IMR-90 (cell line): ENCODE results near the gene ACOXL. TPM values are rescaled to one million over a fixed set of nuclear protein-coding genes. Genes with fewer than 3 reads are reported as not detected.

Source experiments
- ATAC-seq: fragments of 200-7000 bp; cut with Tn5 transposase; 2 replicates; pipeline ENCODE4 v1.9.1; 2020; ENCODE audit warnings: low read depth, mild to moderate bottlenecking, moderate library complexity
- BruUV-seq: library from RNA; stranded (reverse); fragments of 400-500 nt; replicated peaks from 2 replicates; lab custom pipeline; 2021; lab: Mats Ljungman, UMichigan
- CTCF ChIA-PET: fragments of 300-600 bp; formaldehyde crosslinking; extraction: SDS; loops from one replicate; lab custom pipeline; 2021; ENCODE audit warnings: antibody characterized with exemption; lab: Yijun Ruan, JAX
- POLR2A ChIA-PET: fragments of 300-600 bp; sonication (Branson Sonifier 250); formaldehyde crosslinking; loops from one replicate; lab custom pipeline; 2022; ENCODE audit warnings: antibody characterized with exemption; ENCODE audit not compliant: unreplicated experiment; lab: Charles Lee
- DNase-seq: peaks from one replicate; pipeline ENCODE4 v3.0.0; 2013
- H2AFZ ChIP-seq: replicated peaks from 2 replicates; pipeline ENCODE3; 2013; ENCODE audit warnings: low read length, mild to moderate bottlenecking; ENCODE audit not compliant: poor library complexity
- H2AK5ac ChIP-seq: 2 replicates; pipeline ENCODE4 v1.6.1; 2013; ENCODE audit warnings: low read depth, low read length, inconsistent platforms
- H2AK9ac ChIP-seq: replicated peaks from 2 replicates; pipeline ENCODE3; 2013; ENCODE audit warnings: mild to moderate bottlenecking, low read depth, low read length, moderate library complexity; ENCODE audit not compliant: poor library complexity
- H2BK120ac ChIP-seq: 2 replicates; pipeline ENCODE4 v1.6.1; 2013; ENCODE audit warnings: low read depth, low read length, inconsistent platforms
- H2BK15ac ChIP-seq: 3 replicates; pipeline ENCODE4 v1.6.1; 2013; ENCODE audit warnings: low read depth, low read length, inconsistent platforms
- H2BK20ac ChIP-seq: 2 replicates; pipeline ENCODE4 v1.6.1; 2013; ENCODE audit warnings: low read depth, mild to moderate bottlenecking, inconsistent platforms, low read length, moderate library complexity
- H2BK5ac ChIP-seq: 2 replicates; pipeline ENCODE4 v1.6.1; 2013; ENCODE audit warnings: mild to moderate bottlenecking, low read depth, low read length, inconsistent platforms; ENCODE audit not compliant: poor library complexity, severe bottlenecking
- H3K14ac ChIP-seq: replicated peaks from 2 replicates; pipeline ENCODE4 v1.6.1; 2013; ENCODE audit warnings: low read depth, low read length, inconsistent platforms
- H3K18ac ChIP-seq: 2 replicates; pipeline ENCODE4 v1.6.1; 2013; ENCODE audit warnings: low read depth, low read length, control low read depth
- H3K23ac ChIP-seq: 2 replicates; pipeline ENCODE4 v1.6.1; 2013; ENCODE audit warnings: low read depth, low read length, inconsistent platforms
- H3K27ac ChIP-seq: 2 replicates; pipeline ENCODE4 v1.5.1; 2013; ENCODE audit warnings: mild to moderate bottlenecking, control low read depth, low read length; ENCODE audit not compliant: insufficient read depth
- H3K27me3 ChIP-seq: 2 replicates; pipeline ENCODE4 v1.6.1; 2013; ENCODE audit warnings: low read length; ENCODE audit not compliant: control insufficient read depth, insufficient read depth
- H3K36me3 ChIP-seq: 2 replicates; pipeline ENCODE4 v1.6.1; 2013; ENCODE audit warnings: low read length, mixed read lengths; ENCODE audit not compliant: control insufficient read depth, insufficient read depth
- H3K4ac ChIP-seq: 2 replicates; pipeline ENCODE4 v1.6.1; 2013; ENCODE audit warnings: low read depth, low read length, inconsistent platforms
- H3K4me1 ChIP-seq: 2 replicates; pipeline ENCODE4 v1.6.1; 2013; ENCODE audit warnings: low read length, mixed read lengths; ENCODE audit not compliant: control insufficient read depth, insufficient read depth
- H3K4me2 ChIP-seq: 2 replicates; pipeline ENCODE4 v1.6.1; 2013; ENCODE audit warnings: low read depth, mild to moderate bottlenecking, control low read depth, low read length, moderate library complexity
- H3K4me3 ChIP-seq: 2 replicates; pipeline ENCODE4 v1.5.1; 2013; ENCODE audit warnings: low read depth, mild to moderate bottlenecking, control low read depth, low read length, moderate library complexity; ENCODE audit not compliant: insufficient read depth
- H3K56ac ChIP-seq: 2 replicates; pipeline ENCODE4 v1.6.1; 2013; ENCODE audit warnings: low read length, inconsistent platforms; ENCODE audit not compliant: insufficient read depth; ENCODE audit errors: extremely low read depth
- H3K79me1 ChIP-seq, 2 experiments: 2 replicates each; pipeline ENCODE4 v1.6.1; 2013; ENCODE audit warnings: low read length in 2 of 2, inconsistent platforms in 1 of 2, low read depth in 1 of 2
- H3K9ac ChIP-seq: 2 replicates; pipeline ENCODE4 v1.6.1; 2013; ENCODE audit warnings: low read depth, low read length, control low read depth
- H3K9me1 ChIP-seq: 2 replicates; pipeline ENCODE4 v1.6.1; 2013; ENCODE audit warnings: low read length, inconsistent platforms; ENCODE audit not compliant: insufficient read depth
- H3K9me3 ChIP-seq: 2 replicates; pipeline ENCODE4 v1.6.1; 2013; ENCODE audit warnings: low read length; ENCODE audit not compliant: control insufficient read depth, insufficient read depth
- H4K20me1 ChIP-seq: 2 replicates; pipeline ENCODE4 v1.6.1; 2013; ENCODE audit warnings: low read length, inconsistent platforms; ENCODE audit not compliant: insufficient read depth
- H4K5ac ChIP-seq: 2 replicates; pipeline ENCODE4 v1.6.1; 2013; ENCODE audit warnings: mild to moderate bottlenecking, low read depth, low read length, control low read depth
- H4K8ac ChIP-seq, 2 experiments: 2 replicates each; pipeline ENCODE4 v1.6.1; 2013; ENCODE audit warnings: low read depth in 2 of 2, low read length in 2 of 2, control low read depth in 1 of 2, inconsistent platforms in 1 of 2
- H4K91ac ChIP-seq: 2 replicates; pipeline ENCODE4 v1.6.1; 2013; ENCODE audit warnings: low read depth, low read length, inconsistent platforms; ENCODE audit not compliant: insufficient read depth
- BHLHE40 ChIP-seq: fragments of 150-350 bp; IDR thresholded peaks from 2 replicates; pipeline ENCODE4 v1.6.1; 2016; ENCODE audit warnings: mild to moderate bottlenecking, low read depth, low read length
- CEBPB ChIP-seq: IDR thresholded peaks from 2 replicates; pipeline ENCODE4 v1.6.1; 2012; ENCODE audit warnings: low read depth, low read length, improper control_type of control experiment
- CHD1 ChIP-seq: IDR thresholded peaks from 2 replicates; pipeline ENCODE4 v1.6.1; 2012; ENCODE audit warnings: low read depth, low read length, improper control_type of control experiment
- FOS ChIP-seq: fragments of 150-350 bp; IDR thresholded peaks from 2 replicates; pipeline ENCODE4 v1.6.1; 2016; ENCODE audit warnings: low read depth, low read length
- MAFK ChIP-seq: IDR thresholded peaks from 2 replicates; pipeline ENCODE4 v1.6.1; 2012; ENCODE audit warnings: low read depth, low read length, improper control_type of control experiment
- MAZ ChIP-seq: IDR thresholded peaks from 2 replicates; pipeline ENCODE4 v1.6.1; 2012; ENCODE audit warnings: low read depth, mild to moderate bottlenecking, low read length, improper control_type of control experiment, moderate library complexity, borderline replicate concordance
- MXI1 ChIP-seq: IDR thresholded peaks from 2 replicates; pipeline ENCODE4 v1.6.1; 2012; ENCODE audit warnings: low read depth, mild to moderate bottlenecking, low read length, moderate library complexity, borderline replicate concordance
- NFE2L2 ChIP-seq: fragments of 150-350 bp; IDR thresholded peaks from 2 replicates; pipeline ENCODE4 v1.6.1; 2016; ENCODE audit warnings: low read depth, mild to moderate bottlenecking, low read length
- POLR2A ChIP-seq: IDR thresholded peaks from 2 replicates; pipeline ENCODE4 v1.6.1; 2012; ENCODE audit warnings: mild to moderate bottlenecking, low read depth, low read length
- RAD21 ChIP-seq: IDR thresholded peaks from 2 replicates; pipeline ENCODE4 v1.6.1; 2012; ENCODE audit warnings: low read length, improper control_type of control experiment
- RCOR1 ChIP-seq: IDR thresholded peaks from 2 replicates; pipeline ENCODE4 v1.6.1; 2012; ENCODE audit warnings: mild to moderate bottlenecking, low read length, improper control_type of control experiment; ENCODE audit not compliant: insufficient replicate concordance
- RFX5 ChIP-seq: IDR thresholded peaks from 2 replicates; pipeline ENCODE4 v1.8.0; 2012; ENCODE audit warnings: low read depth, mild to moderate bottlenecking, low read length, moderate library complexity
- SMC3 ChIP-seq: fragments of 150-350 bp; IDR thresholded peaks from 2 replicates; pipeline ENCODE4 v1.6.1; 2016; ENCODE audit warnings: low read depth, mild to moderate bottlenecking, antibody characterized with exemption, low read length, moderate library complexity
- WGBS, 2 experiments: methylation state at CpG; one replicate each; pipeline versions ENCODE4 v1.1.5 to v1.1.7; 2013; ENCODE audit warnings: missing lambda C conversion rate in 2 of 2; ENCODE audit not compliant: insufficient read length in 1 of 2; ENCODE audit errors: extremely low coverage in 2 of 2; 5-methylcytosine and 5-hydroxymethylcytosine counted together
- dilution Hi-C: fragments of 300-500 bp; cut with HindIII; formaldehyde crosslinking; loops from one replicate; pipeline ENCODE4 v1.14.3; 2018; ENCODE audit warnings: low sequenced_read_pairs; ENCODE audit not compliant: unreplicated experiment
- in situ Hi-C: fragments of 300-500 bp; cut with MboI; formaldehyde crosslinking; loops from 3 replicates; pipeline ENCODE4 v1.14.3; 2019; ENCODE audit warnings: low sequenced_read_pairs, inconsistent platforms, mixed read lengths
- intact Hi-C: fragments of 100-400 bp; cut with micrococcal nuclease; formaldehyde crosslinking; loops from 2 replicates; pipeline ENCODE4 v1.10.0; 2022
- polyA plus RNA-seq, 3 experiments: library from polyadenylated mRNA; depleted of rRNA; stranded (reverse); fragments of >200 nt; gene quantifications; 2 replicates each; pipeline ENCODE4 v1.2.3, GENCODE V29; 2012; ENCODE audit warnings: low replicate concordance in 1 of 3
- total RNA-seq: library from RNA; depleted of rRNA; stranded (reverse); fragments of >200 nt; gene quantifications from 2 replicates; pipeline ENCODE4 v1.2.3, GENCODE V29; 2012
- TF ChIP-seq, protein P1 (sequence below): fragments of 150-350 bp; IDR thresholded peaks from 2 replicates; pipeline ENCODE4 v1.6.1; 2016; ENCODE audit warnings: low read depth, mild to moderate bottlenecking, low read length, moderate library complexity, borderline replicate concordance
- TF ChIP-seq, protein P2 (sequence below): fragments of 150-350 bp; IDR thresholded peaks from 2 replicates; pipeline ENCODE4 v1.6.1; 2017; ENCODE audit warnings: mild to moderate bottlenecking, antibody characterized with exemption, low read length, low read depth
- TF ChIP-seq, protein P3 (sequence below): conservative IDR thresholded peaks from 2 replicates; pipeline ENCODE4 v1.5.1; 2012; ENCODE audit warnings: mild to moderate bottlenecking, low read depth, low read length, improper control_type of control experiment

The ACOXL gene
- total and polyA plus RNA-seq, 2 of the 4 experiments (the other 2 are of a cell fraction), result not detected

DNA sequence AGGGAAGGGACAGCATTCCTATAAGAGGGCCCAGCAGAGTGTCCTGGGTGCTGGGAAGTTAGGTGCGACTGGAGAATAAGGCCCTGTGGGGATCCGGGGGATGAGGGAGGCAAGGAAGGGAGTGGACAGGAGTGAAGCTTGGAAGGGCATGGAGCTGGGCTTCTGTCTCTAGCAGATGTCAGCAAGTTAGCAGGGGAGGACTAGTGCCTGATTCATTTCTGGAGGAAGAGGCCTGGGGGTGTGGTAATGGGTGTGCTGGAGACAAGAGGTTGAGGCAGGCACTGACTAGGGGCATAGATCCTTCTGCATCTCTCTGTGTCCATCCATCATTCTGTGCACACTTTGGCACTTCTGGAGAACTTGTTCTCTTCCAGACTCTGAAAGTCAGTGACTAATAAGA lies 134.7 kb downstream of the ACOXL start:
- DNase-seq (no peak), ATAC-seq (no peak)
- no peak overlapping the region for H3K18ac ChIP-seq
- H2AFZ ChIP-seq, result no peak overlapping the region
- H3K4me2 ChIP-seq, result no peak overlapping the region
- H4K20me1 ChIP-seq, result no peaks in the 10 kb centered on the region
- no peaks in the 10 kb centered on the region for H3K9me3 ChIP-seq
- H4K91ac ChIP-seq, result no peak overlapping the region
- H3K56ac ChIP-seq, result no peak overlapping the region
- H3K9ac ChIP-seq, result no peak overlapping the region
- no peak overlapping the region for H2BK15ac ChIP-seq
- no peak overlapping the region for H3K23ac ChIP-seq
- BruUV-seq, result no TSS peak
- dilution Hi-C loops (no loop called here), intact Hi-C loops (no loop called here), in situ Hi-C loops (no loop called here)
- H4K5ac ChIP-seq, result no peak overlapping the region
- CTCF ChIA-PET, result no interaction called here
- no CpG with 5 or more reads among the region's 2 CpGs for WGBS, 2 experiments
- no peak overlapping the region for H2BK120ac ChIP-seq
- H2BK5ac ChIP-seq, result no peak overlapping the region
- peaks cover 9% of the 10 kb centered on the region for H3K27me3 ChIP-seq
- no peak for TF ChIP-seq RFX5
- no peak for TF ChIP-seq MXI1
- TF ChIP-seq FOS, result no peak
- no peak for TF ChIP-seq RCOR1
- no peak for TF ChIP-seq POLR2A
- no peak for TF ChIP-seq CEBPB
- no peak for TF ChIP-seq CHD1
- TF ChIP-seq BHLHE40, result no peak
- TF ChIP-seq SMC3, result no peak
- no peak for TF ChIP-seq NFE2L2
- TF ChIP-seq, protein P1, sequence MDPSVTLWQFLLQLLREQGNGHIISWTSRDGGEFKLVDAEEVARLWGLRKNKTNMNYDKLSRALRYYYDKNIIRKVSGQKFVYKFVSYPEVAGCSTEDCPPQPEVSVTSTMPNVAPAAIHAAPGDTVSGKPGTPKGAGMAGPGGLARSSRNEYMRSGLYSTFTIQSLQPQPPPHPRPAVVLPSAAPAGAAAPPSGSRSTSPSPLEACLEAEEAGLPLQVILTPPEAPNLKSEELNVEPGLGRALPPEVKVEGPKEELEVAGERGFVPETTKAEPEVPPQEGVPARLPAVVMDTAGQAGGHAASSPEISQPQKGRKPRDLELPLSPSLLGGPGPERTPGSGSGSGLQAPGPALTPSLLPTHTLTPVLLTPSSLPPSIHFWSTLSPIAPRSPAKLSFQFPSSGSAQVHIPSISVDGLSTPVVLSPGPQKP, result no peak
- TF ChIP-seq RAD21, result no peak
- TF ChIP-seq, protein P2, sequence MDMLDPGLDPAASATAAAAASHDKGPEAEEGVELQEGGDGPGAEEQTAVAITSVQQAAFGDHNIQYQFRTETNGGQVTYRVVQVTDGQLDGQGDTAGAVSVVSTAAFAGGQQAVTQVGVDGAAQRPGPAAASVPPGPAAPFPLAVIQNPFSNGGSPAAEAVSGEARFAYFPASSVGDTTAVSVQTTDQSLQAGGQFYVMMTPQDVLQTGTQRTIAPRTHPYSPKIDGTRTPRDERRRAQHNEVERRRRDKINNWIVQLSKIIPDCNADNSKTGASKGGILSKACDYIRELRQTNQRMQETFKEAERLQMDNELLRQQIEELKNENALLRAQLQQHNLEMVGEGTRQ, result no peak
- TF ChIP-seq MAZ, result no peak
- TF ChIP-seq, protein P3, sequence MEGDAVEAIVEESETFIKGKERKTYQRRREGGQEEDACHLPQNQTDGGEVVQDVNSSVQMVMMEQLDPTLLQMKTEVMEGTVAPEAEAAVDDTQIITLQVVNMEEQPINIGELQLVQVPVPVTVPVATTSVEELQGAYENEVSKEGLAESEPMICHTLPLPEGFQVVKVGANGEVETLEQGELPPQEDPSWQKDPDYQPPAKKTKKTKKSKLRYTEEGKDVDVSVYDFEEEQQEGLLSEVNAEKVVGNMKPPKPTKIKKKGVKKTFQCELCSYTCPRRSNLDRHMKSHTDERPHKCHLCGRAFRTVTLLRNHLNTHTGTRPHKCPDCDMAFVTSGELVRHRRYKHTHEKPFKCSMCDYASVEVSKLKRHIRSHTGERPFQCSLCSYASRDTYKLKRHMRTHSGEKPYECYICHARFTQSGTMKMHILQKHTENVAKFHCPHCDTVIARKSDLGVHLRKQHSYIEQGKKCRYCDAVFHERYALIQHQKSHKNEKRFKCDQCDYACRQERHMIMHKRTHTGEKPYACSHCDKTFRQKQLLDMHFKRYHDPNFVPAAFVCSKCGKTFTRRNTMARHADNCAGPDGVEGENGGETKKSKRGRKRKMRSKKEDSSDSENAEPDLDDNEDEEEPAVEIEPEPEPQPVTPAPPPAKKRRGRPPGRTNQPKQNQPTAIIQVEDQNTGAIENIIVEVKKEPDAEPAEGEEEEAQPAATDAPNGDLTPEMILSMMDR, result no peak
- no peak for TF ChIP-seq MAFK
- no peaks in the 10 kb centered on the region for H3K4me1 ChIP-seq
- no peak overlapping the region for H3K27ac ChIP-seq
- no peaks in the 10 kb centered on the region for H3K9me1 ChIP-seq
- no peaks in the 10 kb centered on the region for H3K36me3 ChIP-seq
- H3K14ac ChIP-seq, result no peak overlapping the region
- no peak overlapping the region for H2AK5ac ChIP-seq
- H4K8ac ChIP-seq, result no peak overlapping the region
- POLR2A ChIA-PET, result no interaction called here
- H2BK20ac ChIP-seq, result no peak overlapping the region
- no peaks in the 10 kb centered on the region for H3K79me1 ChIP-seq
- no peak overlapping the region for H2AK9ac ChIP-seq
- no peak overlapping the region for H3K4ac ChIP-seq
- no peak overlapping the region for H3K4me3 ChIP-seq
